HS-5 (cell line): ENCODE results near the gene FERMT1.
"Not testable (repeated sequence)": the region's sequence is repeated elsewhere in the genome, so short reads cannot be mapped to it uniquely, and the experiment has no call there.

ENCODE experiments used
- DNase-seq: peaks from one replicate; pipeline ENCODE4 v3.0.0-alpha.2; 2012; ENCODE audit warnings: low read depth

Gene FERMT1

GRCh38 chr20:6115221-6115895 is 7.5 kb downstream of the FERMT1 start:
- no peak for DNase-seq

GRCh38 chr20:6114696-6115095 is 8.1 kb downstream of the FERMT1 start:
- no peak for DNase-seq

- DNase-seq: no peak
Measured at GRCh38 chr20:6113951-6114350, 8.9 kb downstream of the FERMT1 start.

GRCh38 chr20:6112965-6113364 is 9.9 kb downstream of the FERMT1 start:
- DNase-seq: not testable (repeated sequence)

GRCh38 chr20:6108330-6108729 is 14.5 kb downstream of the FERMT1 start:
- no peak for DNase-seq

GRCh38 chr20:6104493-6105188 is 18.2 kb downstream of the FERMT1 start:
- DNase-seq: no peak

GRCh38 chr20:6103301-6103700 is 19.5 kb downstream of the FERMT1 start:
- no peak for DNase-seq

GRCh38 chr20:6101346-6101745 is 21.5 kb downstream of the FERMT1 start:
- no peak for DNase-seq

- DNase-seq: no peak
Measured at GRCh38 chr20:6100246-6100645, 22.6 kb downstream of the FERMT1 start.

GRCh38 chr20:6099819-6100218 is 23.0 kb downstream of the FERMT1 start:
- no peak for DNase-seq

- DNase-seq: no peak
Measured at GRCh38 chr20:6095409-6095808, 27.4 kb downstream of the FERMT1 start.

GRCh38 chr20:6094565-6094964 is 28.3 kb downstream of the FERMT1 start:
- DNase-seq: no peak

GRCh38 chr20:6094063-6094462 is 28.8 kb downstream of the FERMT1 start:
- no peak for DNase-seq

- DNase-seq: no peak
Measured at GRCh38 chr20:6091661-6092060, 31.2 kb downstream of the FERMT1 start.

- DNase-seq: no peak
Measured at GRCh38 chr20:6086868-6087267, 36.0 kb downstream of the FERMT1 start.

- no peak for DNase-seq
Measured at GRCh38 chr20:6083926-6084325, 38.9 kb downstream of the FERMT1 start.

- DNase-seq: peak; percentile 19
Measured at GRCh38 chr20:6081236-6081635, 41.6 kb downstream of the FERMT1 start.

- no peak for DNase-seq
Measured at GRCh38 chr20:6079016-6079415, 43.8 kb downstream of the FERMT1 start.

- DNase-seq: no peak
Measured at GRCh38 chr20:6075428-6076219, 47.2 kb downstream of the FERMT1 start.

- no peak for DNase-seq
Measured at GRCh38 chr20:6074784-6075183, 48.0 kb downstream of the FERMT1 start.

GRCh38 chr20:6074145-6074561 is 48.7 kb downstream of the FERMT1 start:
- DNase-seq: no peak

- no peak for DNase-seq
Measured at GRCh38 chr20:6070829-6071695, 51.8 kb downstream of the FERMT1 start.
